Measurements from ENCODE around the gene LGMN. TPM values are rescaled to one million over a fixed set of nuclear protein-coding genes. Genes with fewer than 3 reads are reported as not detected.

LGMN gene
- total and polyA plus RNA-seq, 2 of the 13 experiments (the other 11 are each of a cell fraction or from before 2014, with no cell fraction given): 28.9 to 76.4 TPM

- TF ChIP-seq ZFP37 (CRISPR knock-in tag; IDR thresholded peaks at IDR 0.05; ENCODE audit: borderline replicate concordance) (no peak), SSRP1 (CRISPR knock-in tag; IDR thresholded peaks at IDR 0.05) (no peak), GFI1 (CRISPR knock-in tag; IDR thresholded peaks at IDR 0.05; ENCODE audit: borderline replicate concordance) (no peak), HBP1 (CRISPR knock-in tag; IDR thresholded peaks at IDR 0.05; ENCODE audit: low read depth) (no peak), ZFP36 (IDR thresholded peaks at IDR 0.05; ENCODE audit: borderline replicate concordance, low read depth, low read length, partially characterized antibody) (no peak), GATAD1 (CRISPR knock-in tag; IDR thresholded peaks at IDR 0.05) (no peak), THAP8 (CRISPR knock-in tag; IDR thresholded peaks at IDR 0.05; ENCODE audit: borderline replicate concordance) (no peak)
Observed at GRCh38 chr14:92668276-92668973, 80.0 kb downstream of the LGMN start (continued).

GRCh38 chr14:92666251-92666650, 82.2 kb downstream of the LGMN start:
- Histone ChIP-seq H3K79me2 (ENCODE audit: insufficient read depth, low read length) (no peaks in the 10 kb centered on the region), H3K4me2 (ENCODE audit: low read depth, low read length) (no peak overlapping the region), H3K9ac (ENCODE audit: insufficient read depth, low read depth, low read length) (no peak overlapping the region), H3K27me3 (ENCODE audit: control insufficient read depth in 1 of 2, insufficient read depth in 2 of 2, low read length in 2 of 2) (no peaks in the 10 kb centered on the region), H3K27ac (ENCODE audit: extremely low read length, insufficient read depth, low read length) (no peak overlapping the region), H4K20me1 (ENCODE audit: insufficient read depth, low read length) (no peaks in the 10 kb centered on the region), H3K36me3 (replicated peaks in 1 of 2; ENCODE audit: control insufficient read depth in 1 of 2, insufficient read depth in 2 of 2, low read length in 2 of 2) (peaks cover 1 to 6% of the 10 kb centered on the region in 2 experiments; a peak in 1 of 5 replicates), H3K9me3 (ENCODE audit: low read length) (no peaks in the 10 kb centered on the region), H3K4me3 (replicated peaks in 1 of 3; ENCODE audit: insufficient read depth in 1 of 3, low read depth in 2 of 3, low read length in 3 of 3) (no peak overlapping the region), H2AFZ (ENCODE audit: low read length) (no peak overlapping the region), H3K4me1 (ENCODE audit: insufficient read depth, low read length) (no peaks in the 10 kb centered on the region)
- in situ Hi-C loops (cut with HindIII; ENCODE audit: extremely low pct_ligation_motif_present, low pct_unique_long_range_greater_than_20kb): no loop called here
- intact Hi-C loops (cut with micrococcal nuclease; ENCODE audit: unreplicated experiment): no loop called here
- 100% methylated on average over 6 of the region's 9 CpGs for WGBS (ENCODE audit: low lambda C conversion rate)
- no peak for TF ChIP-seq GTF2F1 (IDR thresholded peaks at IDR 0.05; ENCODE audit: low read length)
- no peak for TF ChIP-seq JDP2 (CRISPR knock-in tag; IDR thresholded peaks at IDR 0.05; ENCODE audit: borderline replicate concordance)
- no peak for TF ChIP-seq ZNF691 (CRISPR knock-in tag; IDR thresholded peaks at IDR 0.05; ENCODE audit: borderline replicate concordance, low read depth)
- TF ChIP-seq BCL6 (CRISPR knock-in tag; IDR thresholded peaks at IDR 0.05): no peak
- TF ChIP-seq SCMH1 (CRISPR knock-in tag; IDR thresholded peaks at IDR 0.05; ENCODE audit: borderline replicate concordance): no peak
- no peak for TF ChIP-seq AHDC1 (CRISPR knock-in tag; IDR thresholded peaks at IDR 0.05; ENCODE audit: borderline replicate concordance)
- DNase-seq (ENCODE audit: low spot score): no peak
- FAIRE-seq: no peak
- ATAC-seq: no peak
- POLR2A ChIA-PET: no interaction called here
- BruUV-seq (replicated peaks): no TSS peak
- CTCF ChIA-PET (ENCODE audit: low intra/inter-chr PET ratio, low total read pairs): no interaction called here
